PC-9 (cell line): ENCODE measurements around the gene TMEM253. TPM values are rescaled to one million over a fixed set of nuclear protein-coding genes. Genes with fewer than 3 reads are reported as not detected.

Source experiments
- BruUV-seq: library from RNA; stranded (reverse); fragments of 400-500 nt; replicated peaks from 2 replicates; lab custom pipeline; 2021; lab: Mats Ljungman, UMichigan
- CTCF ChIA-PET: fragments of 300-600 bp; sonication (Branson Sonifier 250); formaldehyde crosslinking; loops from one replicate; lab custom pipeline; 2022; ENCODE audit warnings: antibody characterized with exemption; lab: Charles Lee
- POLR2A ChIA-PET: fragments of 300-600 bp; sonication (Branson Sonifier 250); formaldehyde crosslinking; loops from one replicate; lab custom pipeline; 2022; ENCODE audit warnings: antibody characterized with exemption; ENCODE audit not compliant: unreplicated experiment; lab: Charles Lee
- DNase-seq, 2 experiments: peaks; one replicate each; pipeline versions ENCODE4 v3.0.0 to v3.0.0-alpha.2; 2015 to 2022; ENCODE audit warnings: mixed read lengths in 1 of 2
- H2AFZ ChIP-seq: fragments of 200-600 bp; sonication (generic); 2 replicates; pipeline ENCODE4 v1.8.1; 2017; ENCODE audit warnings: antibody characterized with exemption
- H3F3A ChIP-seq: fragments of 200-600 bp; sonication (generic); 2 replicates; pipeline ENCODE4 v1.8.1; 2017; ENCODE audit warnings: antibody characterized with exemption, mild to moderate bottlenecking, low read depth; ENCODE audit not compliant: insufficient read depth
- H3K27ac ChIP-seq: fragments of 200-600 bp; sonication (generic); 2 replicates; pipeline ENCODE4 v1.6.1; 2016; ENCODE audit warnings: mixed run types
- H3K27me3 ChIP-seq: fragments of 200-600 bp; sonication (generic); 2 replicates; pipeline ENCODE4 v1.6.1; 2016; ENCODE audit warnings: low read depth, mixed run types; ENCODE audit not compliant: insufficient read depth
- H3K36me3 ChIP-seq: fragments of 200-600 bp; sonication (generic); 2 replicates; pipeline ENCODE4 v1.6.1; 2016; ENCODE audit warnings: low read depth, mixed run types
- H3K4me1 ChIP-seq: fragments of 200-600 bp; sonication (generic); replicated peaks from 2 replicates; pipeline ENCODE4 v1.6.1; 2016; ENCODE audit warnings: mixed run types; ENCODE audit not compliant: insufficient read depth
- H3K4me2 ChIP-seq: fragments of 200-600 bp; sonication (generic); 2 replicates; pipeline ENCODE4 v1.6.1; 2017; ENCODE audit warnings: mixed run types
- H3K4me3 ChIP-seq: fragments of 200-600 bp; sonication (generic); 2 replicates; pipeline ENCODE4 v1.6.1; 2016; ENCODE audit warnings: mixed run types
- H3K79me2 ChIP-seq: fragments of 200-600 bp; sonication (generic); 2 replicates; pipeline ENCODE4 v1.6.1; 2017; ENCODE audit warnings: low read depth, mixed run types
- H3K9me2 ChIP-seq: fragments of 200-600 bp; sonication (generic); 2 replicates; pipeline ENCODE4 v1.8.1; 2017; ENCODE audit warnings: mild to moderate bottlenecking; ENCODE audit not compliant: insufficient read depth
- H3K9me3 ChIP-seq: fragments of 200-600 bp; sonication (generic); 2 replicates; pipeline ENCODE4 v1.8.1; 2016; ENCODE audit warnings: low read depth; ENCODE audit not compliant: insufficient read depth
- H4K20me1 ChIP-seq: fragments of 200-600 bp; sonication (generic); 2 replicates; pipeline ENCODE4 v1.8.1; 2017; ENCODE audit not compliant: insufficient read depth
- EZH2 ChIP-seq: fragments of 200-600 bp; sonication (generic); IDR thresholded peaks from 2 replicates; pipeline ENCODE4 v1.8.0; 2017; ENCODE audit warnings: antibody characterized with exemption, low read depth
- intact Hi-C: fragments of 100-400 bp; cut with micrococcal nuclease; formaldehyde crosslinking; loops from one replicate; pipeline ENCODE4 v1.10.0; 2022; ENCODE audit not compliant: unreplicated experiment
- total RNA-seq: library from RNA; stranded (reverse); gene quantifications from 2 replicates; pipeline ENCODE4 v1.2.3, GENCODE V29; 2021
- TF ChIP-seq, protein P1 (sequence below): fragments of 200-600 bp; sonication (generic); conservative IDR thresholded peaks from 2 replicates; pipeline ENCODE4 v1.6.1; 2017; ENCODE audit warnings: mixed run types, antibody characterized with exemption, mild to moderate bottlenecking, moderate library complexity

The TMEM253 gene
- total RNA-seq, 1 experiment from 2014 or later: 1.4 TPM

DNA sequence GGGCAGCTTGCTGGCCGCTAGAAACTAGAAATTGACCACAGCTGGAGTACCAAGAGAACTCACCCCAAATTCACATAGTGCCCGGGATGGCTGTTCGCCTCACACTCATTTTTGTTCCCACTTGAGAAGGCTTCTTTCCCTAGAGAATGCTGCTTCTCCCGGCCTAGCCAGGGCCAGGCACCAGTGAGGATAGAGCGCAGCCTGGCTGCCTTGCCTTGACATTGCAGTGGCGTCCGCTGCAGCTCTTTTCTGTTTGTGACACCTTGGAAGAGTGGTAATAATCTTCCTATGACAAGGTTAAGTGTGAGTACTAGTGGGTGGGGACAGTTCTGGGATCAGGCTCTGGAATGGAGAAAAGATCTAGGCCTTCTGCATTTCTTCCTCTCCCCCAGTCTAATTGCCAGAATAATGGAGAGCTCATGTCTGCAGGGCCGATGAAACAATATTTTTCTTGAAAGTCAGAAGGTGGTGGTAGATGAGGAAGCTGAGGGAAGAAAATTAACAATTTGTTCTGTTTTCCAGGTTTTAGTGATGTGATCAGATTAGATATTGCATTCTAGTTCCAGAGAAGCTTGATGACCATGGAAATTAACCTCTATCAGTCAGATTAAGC, 3.7 kb downstream of the TMEM253 start:
- no peaks in the 10 kb centered on the region for H3K9me2 ChIP-seq
- no TSS peak for BruUV-seq
- ChIA-PET CTCF (interaction anchor here (0.6 to 2.0 kb wide), 5 partner anchors 33 to 1088 kb away, joined by 3 to 20 read pairs (median 7); partner anchors contain the start of gene SLC39A2), POLR2A (interaction anchor here (0.5 to 1.2 kb wide), 4 partner anchors 33 to 83 kb away, joined by 3 to 5 read pairs (median 5); no protein-coding TSS in a partner anchor)
- no peaks in the 10 kb centered on the region for H4K20me1 ChIP-seq
- DNase-seq: peak; percentile 53 to 62
- TF ChIP-seq EZH2: no peak
- TF ChIP-seq, protein P1, sequence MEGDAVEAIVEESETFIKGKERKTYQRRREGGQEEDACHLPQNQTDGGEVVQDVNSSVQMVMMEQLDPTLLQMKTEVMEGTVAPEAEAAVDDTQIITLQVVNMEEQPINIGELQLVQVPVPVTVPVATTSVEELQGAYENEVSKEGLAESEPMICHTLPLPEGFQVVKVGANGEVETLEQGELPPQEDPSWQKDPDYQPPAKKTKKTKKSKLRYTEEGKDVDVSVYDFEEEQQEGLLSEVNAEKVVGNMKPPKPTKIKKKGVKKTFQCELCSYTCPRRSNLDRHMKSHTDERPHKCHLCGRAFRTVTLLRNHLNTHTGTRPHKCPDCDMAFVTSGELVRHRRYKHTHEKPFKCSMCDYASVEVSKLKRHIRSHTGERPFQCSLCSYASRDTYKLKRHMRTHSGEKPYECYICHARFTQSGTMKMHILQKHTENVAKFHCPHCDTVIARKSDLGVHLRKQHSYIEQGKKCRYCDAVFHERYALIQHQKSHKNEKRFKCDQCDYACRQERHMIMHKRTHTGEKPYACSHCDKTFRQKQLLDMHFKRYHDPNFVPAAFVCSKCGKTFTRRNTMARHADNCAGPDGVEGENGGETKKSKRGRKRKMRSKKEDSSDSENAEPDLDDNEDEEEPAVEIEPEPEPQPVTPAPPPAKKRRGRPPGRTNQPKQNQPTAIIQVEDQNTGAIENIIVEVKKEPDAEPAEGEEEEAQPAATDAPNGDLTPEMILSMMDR: peak; percentile 84
- H2AFZ ChIP-seq: peak overlapping the region; percentile 93
- H3K9me3 ChIP-seq: no peaks in the 10 kb centered on the region
- intact Hi-C loops: loop anchor here (1.0 to 10.0 kb wide), 6 partner anchors 36 to 422 kb away; no protein-coding TSS in a partner anchor
- peaks cover 51% of the 10 kb centered on the region for H3K4me1 ChIP-seq
- H3K27ac ChIP-seq: peak overlapping the region; percentile 89
- peak overlapping the region; percentile 91 for H3K4me2 ChIP-seq
- H3K27me3 ChIP-seq: no peaks in the 10 kb centered on the region
- H3K79me2 ChIP-seq: no peaks in the 10 kb centered on the region
- no peaks in the 10 kb centered on the region for H3K36me3 ChIP-seq
- peaks cover 11% of the 10 kb centered on the region for H3F3A ChIP-seq
- H3K4me3 ChIP-seq: peak overlapping the region; percentile 70

DNA sequence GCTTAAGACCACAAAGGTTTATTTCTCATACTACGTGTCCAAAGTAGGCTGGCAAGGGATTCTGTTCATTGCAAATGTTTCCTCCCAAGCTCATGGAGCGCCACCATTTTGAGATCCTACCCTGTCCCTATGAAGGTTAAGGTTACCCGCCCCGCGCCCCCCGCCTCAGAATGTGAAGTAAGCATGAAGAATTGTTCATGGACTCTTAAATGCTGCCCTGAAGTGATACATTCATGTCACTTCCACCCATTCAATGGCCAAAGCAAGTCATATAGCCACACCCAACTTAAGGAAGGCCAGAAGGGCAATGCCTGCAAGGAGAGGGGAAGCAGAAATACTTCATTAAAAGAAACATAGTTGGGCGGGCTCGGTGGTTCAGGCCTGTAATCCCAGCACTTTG, 4.2 kb downstream of the TMEM253 start:
- no peaks in the 10 kb centered on the region for H3K27me3 ChIP-seq
- peak overlapping the region; percentile 70; the same call in 1 of the 2 replicates for H3K4me3 ChIP-seq
- H3K9me3 ChIP-seq: no peaks in the 10 kb centered on the region
- no peak for DNase-seq
- no peaks in the 10 kb centered on the region for H3K9me2 ChIP-seq
- peaks cover 11% of the 10 kb centered on the region for H3F3A ChIP-seq
- no peaks in the 10 kb centered on the region for H3K36me3 ChIP-seq
- H3K27ac ChIP-seq: 0 out of 2 replicates have a peak overlapping the region, but pooled peaks have one; percentile 89
- TF ChIP-seq EZH2: no peak
- TF ChIP-seq, protein P1: no peak
- ChIA-PET POLR2A (interaction anchor here (0.6 to 1.2 kb wide), 2 partner anchors 37 to 79 kb away, joined by 5 read pairs; no protein-coding TSS in a partner anchor), CTCF (interaction anchor here (1.1 to 2.0 kb wide), 4 partner anchors 33 to 106 kb away, joined by 3 to 20 read pairs (median 13); partner anchors contain the start of gene SLC39A2)
- no peaks in the 10 kb centered on the region for H4K20me1 ChIP-seq
- intact Hi-C loops: loop anchor here (10.0 kb wide), 1 partner anchor 130 kb away; no protein-coding TSS in a partner anchor
- peak overlapping the region; percentile 91 for H3K4me2 ChIP-seq
- H3K79me2 ChIP-seq: no peaks in the 10 kb centered on the region
- BruUV-seq: no TSS peak
- H2AFZ ChIP-seq: no peak overlapping the region
- H3K4me1 ChIP-seq: peaks cover 46% of the 10 kb centered on the region

DNA sequence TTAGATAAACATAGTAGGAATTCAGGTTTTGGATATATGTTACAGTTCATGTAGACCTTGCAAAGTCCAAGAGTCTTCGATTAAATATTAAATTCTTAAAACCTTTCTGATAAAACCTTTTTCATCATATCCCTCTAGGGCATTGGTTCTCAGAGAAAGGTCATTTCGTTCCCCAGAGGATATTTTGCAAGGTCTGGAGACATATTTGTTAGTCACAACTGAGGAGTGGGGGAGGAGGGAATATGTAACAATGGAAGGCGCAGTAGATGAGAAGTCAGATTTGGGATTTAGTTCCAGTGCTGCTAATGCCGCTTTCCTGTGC, 5.3 kb downstream of the TMEM253 start:
- no peak overlapping the region for H2AFZ ChIP-seq
- no peaks in the 10 kb centered on the region for H3K36me3 ChIP-seq
- CTCF ChIA-PET: no interaction called here
- peaks cover 11% of the 10 kb centered on the region for H3F3A ChIP-seq
- H3K27me3 ChIP-seq: no peaks in the 10 kb centered on the region
- no peak for DNase-seq
- H3K4me1 ChIP-seq: peaks cover 40% of the 10 kb centered on the region
- H3K9me2 ChIP-seq: no peaks in the 10 kb centered on the region
- no peak for TF ChIP-seq EZH2
- TF ChIP-seq, protein P1: no peak
- no peaks in the 10 kb centered on the region for H3K9me3 ChIP-seq
- H3K27ac ChIP-seq: no peak overlapping the region
- no peak overlapping the region for H3K4me3 ChIP-seq
- intact Hi-C loops: loop anchor here (10.0 kb wide), 1 partner anchor 131 kb away; no protein-coding TSS in a partner anchor
- H3K79me2 ChIP-seq: no peaks in the 10 kb centered on the region
- no peaks in the 10 kb centered on the region for H4K20me1 ChIP-seq
- POLR2A ChIA-PET: no interaction called here
- no TSS peak for BruUV-seq
- no peak overlapping the region; the same call in 1 of the 2 replicates for H3K4me2 ChIP-seq
